Astrocyte of the cerebellum (primary cell): ENCODE results near the gene MEIS2.

Experiments
- DNase-seq: peaks from one replicate; pipeline ENCODE4 v3.0.0-alpha.2; 2011; ENCODE audit warnings: low read depth
- H3K4me3 ChIP-seq: 2 replicates; pipeline ENCODE4 v1.5.1; 2011; ENCODE audit warnings: mild to moderate bottlenecking, low read depth, low read length, moderate library complexity
- CTCF ChIP-seq: IDR thresholded peaks from 2 replicates; pipeline ENCODE4 v1.5.1; 2012; ENCODE audit warnings: low read length, low read depth, moderate library complexity, mild to moderate bottlenecking; ENCODE audit errors: missing control alignments
- in situ Hi-C: cut with HindIII; loops from 2 replicates; pipeline ENCODE4 v1.10.0; 2017; ENCODE audit warnings: low sequenced_read_pairs

The MEIS2 gene

GRCh38 chr15:37132826-37133417 is 32.6 kb upstream of the MEIS2 start:
- TF ChIP-seq CTCF, result no peak
- no peak for DNase-seq
- in situ Hi-C loops, result no loop called here
- H3K4me3 ChIP-seq, result no peak overlapping the region

GRCh38 chr15:37131621-37132020 is 31.3 kb upstream of the MEIS2 start:
- no peak for TF ChIP-seq CTCF
- no peak for DNase-seq
- H3K4me3 ChIP-seq, result no peak overlapping the region
- in situ Hi-C loops, result no loop called here

GRCh38 chr15:37130356-37130755 is 30.0 kb upstream of the MEIS2 start:
- in situ Hi-C loops, result no loop called here
- no peak for TF ChIP-seq CTCF
- DNase-seq, result no peak
- no peak overlapping the region for H3K4me3 ChIP-seq

GRCh38 chr15:37125143-37125542 is 24.8 kb upstream of the MEIS2 start:
- DNase-seq, result no peak
- no peak for TF ChIP-seq CTCF
- in situ Hi-C loops, result no loop called here
- H3K4me3 ChIP-seq, result no peak overlapping the region

GRCh38 chr15:37124331-37124730 is 24.0 kb upstream of the MEIS2 start:
- no peak overlapping the region for H3K4me3 ChIP-seq
- in situ Hi-C loops, result loop anchor here (25.0 kb wide), 1 partner anchor 237 kb away; no protein-coding TSS in a partner anchor
- no peak for TF ChIP-seq CTCF
- no peak for DNase-seq

- in situ Hi-C loops, result loop anchor here (25.0 kb wide), 1 partner anchor 235 kb away; no protein-coding TSS in a partner anchor
- H3K4me3 ChIP-seq, result no peak overlapping the region
- no peak for DNase-seq
- no peak for TF ChIP-seq CTCF
Measured at GRCh38 chr15:37122703-37123102, 22.4 kb upstream of the MEIS2 start.
